ENCODE results near the gene SLC22A4. TPM values are rescaled to one million over a fixed set of nuclear protein-coding genes. Genes with fewer than 3 reads are reported as not detected.
A peak's percentile ranks its signal among the peaks of the same experiment; 100 is the strongest.

Gene SLC22A4
- total and polyA plus RNA-seq, 2 of the 8 experiments (the other 6 are each of a cell fraction or from before 2014, with no cell fraction given): 0.45 to 0.60 TPM

GRCh38 chr5:132383261-132383660 lies 89.1 kb downstream of the SLC22A4 start:
- WGBS, 2 experiments (ENCODE audit: extremely low coverage in 1 of 2, insufficient coverage in 1 of 2, insufficient read length in 1 of 2, insufficient replicate concordance in 2 of 2, low coverage in 1 of 2, low lambda C conversion rate in 2 of 2, missing lambda C conversion rate in 1 of 2): 100% methylated on average over 1 of the region's 1 CpG; no CpG with 5 or more reads in 1 of the 2 experiments
- Histone ChIP-seq H3K4me1 (replicated peaks in 1 of 4; ENCODE audit: control insufficient read depth in 3 of 4, insufficient read depth in 4 of 4, low read length in 3 of 4) (peaks cover 0 to 9% (median 3%) of the 10 kb centered on the region in 4 experiments; a peak in 4 of 7 replicates), H3K27me3 (replicated peaks in 1 of 4; ENCODE audit: control insufficient read depth in 3 of 4, extremely low read depth in 1 of 4, insufficient read depth in 3 of 4, low read length in 3 of 4) (no peaks in the 10 kb centered on the region), H3K4me3 (ENCODE audit: extremely low read depth in 1 of 4, insufficient read depth in 2 of 4, low read depth in 3 of 4, low read length in 4 of 4) (no peak overlapping the region), H2BK20ac (ENCODE audit: low read length) (no peak overlapping the region), H3K23ac (ENCODE audit: insufficient read length) (no peak overlapping the region), H3K18ac (ENCODE audit: extremely low read depth, low read length) (no peak overlapping the region), H3K27ac (ENCODE audit: low read depth, low read length) (no peak overlapping the region), H3K14ac (ENCODE audit: insufficient read length) (no peak overlapping the region), H3K4ac (replicated peaks; ENCODE audit: insufficient read length, low read depth, low read length) (no peak overlapping the region), H3K23me2 (ENCODE audit: low read depth, low read length) (no peaks in the 10 kb centered on the region), H4K91ac (replicated peaks; ENCODE audit: insufficient read length, low read length) (no peak overlapping the region), H3K79me2 (ENCODE audit: control insufficient read depth in 1 of 2, insufficient read depth in 2 of 2, low read length in 2 of 2) (no peaks in the 10 kb centered on the region), H2BK15ac (ENCODE audit: low read length) (no peak overlapping the region), H4K20me1 (replicated peaks in 1 of 2; ENCODE audit: control insufficient read depth in 1 of 2, insufficient read depth in 2 of 2, low read length in 2 of 2) (peaks cover 0 to 3% of the 10 kb centered on the region in 2 experiments), H2AFZ (ENCODE audit: low read length) (no peak overlapping the region), H4K5ac (ENCODE audit: insufficient read length, low read depth, low read length) (no peak overlapping the region), H4K8ac (ENCODE audit: extremely low read depth, insufficient read depth, low read length) (no peak overlapping the region), H3K9ac (replicated peaks in 1 of 4; ENCODE audit: extremely low read depth in 1 of 4, low read depth in 3 of 4, low read length in 3 of 4) (peak overlapping the region in 1 of 4 experiments; percentile 9; a peak in 1 of 7 replicates), H3K56ac (replicated peaks; ENCODE audit: insufficient read length, low read depth, low read length) (no peak overlapping the region), H3K9me3 (ENCODE audit: insufficient read depth in 2 of 2, low read depth in 1 of 2, low read length in 1 of 2) (no peaks in the 10 kb centered on the region), H2AK5ac (ENCODE audit: low read depth, low read length) (no peak overlapping the region), H3K79me1 (ENCODE audit: low read depth, low read length) (no peaks in the 10 kb centered on the region), H2BK5ac (ENCODE audit: low read depth, low read length) (no peak overlapping the region), H2BK120ac (replicated peaks; ENCODE audit: low read depth, low read length) (no peak overlapping the region), H3K36me3 (ENCODE audit: control insufficient read depth in 2 of 4, insufficient read depth in 4 of 4, low read length in 3 of 4) (no peaks in the 10 kb centered on the region; a peak in 1 of 8 replicates), H2BK12ac (ENCODE audit: low read depth, low read length) (no peak overlapping the region), H3K4me2 (ENCODE audit: insufficient read depth in 1 of 2, low read depth in 2 of 2, low read length in 2 of 2) (no peak overlapping the region)
- CTCF ChIA-PET (ENCODE audit: partially characterized antibody): interaction anchor here (1.4 to 16.4 kb wide), 2 partner anchors 114 to 206 kb away, joined by 3 to 353 read pairs; partner anchors contain the start of gene IRF1
- POLR2A ChIA-PET (ENCODE audit: partially characterized antibody): interaction anchor here (0.8 kb wide), 1 partner anchor 11 kb away, joined by 3 read pairs; no protein-coding TSS in a partner anchor
- FAIRE-seq (no peak), DNase-seq (ENCODE audit: low read depth in 1 of 2, low spot score in 2 of 2) (no peak)
- no peak for TF ChIP-seq HDAC6 (IDR thresholded peaks at IDR 0.05; ENCODE audit: low read depth, low read length)
- no peak for TF ChIP-seq RAD21 (IDR thresholded peaks at IDR 0.05 in 1 of 2, conservative IDR thresholded peaks at IDR 0.05 in 1 of 2; ENCODE audit: low read depth in 2 of 2, low read length in 2 of 2)
- no peak for TF ChIP-seq SIN3A (conservative IDR thresholded peaks at IDR 0.05 in 1 of 2, IDR thresholded peaks at IDR 0.05 in 1 of 2; ENCODE audit: low read depth in 1 of 2, low read length in 2 of 2)
- no peak for TF ChIP-seq BCL11A (IDR thresholded peaks at IDR 0.05; ENCODE audit: low read depth in 2 of 2, low read length in 2 of 2)
- TF ChIP-seq, protein P1, sequence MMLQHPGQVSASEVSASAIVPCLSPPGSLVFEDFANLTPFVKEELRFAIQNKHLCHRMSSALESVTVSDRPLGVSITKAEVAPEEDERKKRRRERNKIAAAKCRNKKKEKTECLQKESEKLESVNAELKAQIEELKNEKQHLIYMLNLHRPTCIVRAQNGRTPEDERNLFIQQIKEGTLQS (IDR thresholded peaks at IDR 0.05; ENCODE audit: insufficient read depth, low read depth, low read length): no peak
- no peak for TF ChIP-seq KDM4A (IDR thresholded peaks at IDR 0.05; ENCODE audit: low read depth, low read length, severe bottlenecking)
- no peak for TF ChIP-seq TEAD4 (IDR thresholded peaks at IDR 0.05; ENCODE audit: low read depth, low read length)
- no peak for TF ChIP-seq ATF2 (IDR thresholded peaks at IDR 0.05; ENCODE audit: low read length)
- TF ChIP-seq FOSL1 (IDR thresholded peaks at IDR 0.05; ENCODE audit: insufficient read depth, low read depth, low read length): no peak
- TF ChIP-seq GABPA (IDR thresholded peaks at IDR 0.05; ENCODE audit: borderline replicate concordance, insufficient read depth, low read length): no peak
- TF ChIP-seq SP2 (IDR thresholded peaks at IDR 0.05; ENCODE audit: low read length): no peak

Data from H1 (cell line).